ENCODE data around the gene SLC35C1.

DNA sequence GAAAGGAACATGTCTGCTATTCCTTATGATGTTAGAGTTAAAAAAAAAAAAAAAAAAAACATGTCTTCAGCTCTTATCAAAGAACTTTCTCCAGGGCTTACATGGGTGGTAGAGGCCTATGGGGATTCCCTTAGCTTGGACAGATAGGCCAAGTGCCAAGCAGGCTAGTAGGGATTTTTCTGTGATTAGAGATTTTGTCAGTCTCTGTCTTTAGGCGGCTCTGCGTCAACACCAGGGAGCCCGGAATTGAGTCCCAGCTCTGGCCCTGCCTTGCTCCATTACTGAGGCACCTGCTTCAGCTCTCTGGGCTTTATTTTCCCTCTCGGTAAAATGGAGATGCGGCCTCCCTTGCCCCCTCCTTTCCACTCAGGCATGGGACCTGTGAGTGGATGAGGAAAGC lies 55.4 kb downstream of the SLC35C1 start:
- TF ChIP-seq ZNF384 (IDR thresholded peaks at IDR 0.05), result no peak
- TF ChIP-seq SP1 (IDR thresholded peaks at IDR 0.05), result no peak
- TF ChIP-seq, protein P1, sequence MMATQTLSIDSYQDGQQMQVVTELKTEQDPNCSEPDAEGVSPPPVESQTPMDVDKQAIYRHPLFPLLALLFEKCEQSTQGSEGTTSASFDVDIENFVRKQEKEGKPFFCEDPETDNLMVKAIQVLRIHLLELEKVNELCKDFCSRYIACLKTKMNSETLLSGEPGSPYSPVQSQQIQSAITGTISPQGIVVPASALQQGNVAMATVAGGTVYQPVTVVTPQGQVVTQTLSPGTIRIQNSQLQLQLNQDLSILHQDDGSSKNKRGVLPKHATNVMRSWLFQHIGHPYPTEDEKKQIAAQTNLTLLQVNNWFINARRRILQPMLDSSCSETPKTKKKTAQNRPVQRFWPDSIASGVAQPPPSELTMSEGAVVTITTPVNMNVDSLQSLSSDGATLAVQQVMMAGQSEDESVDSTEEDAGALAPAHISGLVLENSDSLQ (IDR thresholded peaks at IDR 0.05), result no peak
- no peak for TF ChIP-seq ARNT (IDR thresholded peaks at IDR 0.05)
- no peak for TF ChIP-seq TARDBP (IDR thresholded peaks at IDR 0.05)
- no peak for TF ChIP-seq HDGF (IDR thresholded peaks at IDR 0.05; ENCODE audit: borderline replicate concordance)

Measured in HEK293T (cell line).